GM19035 (cell line): ENCODE measurements around the gene FRMD8.
"Not testable (repeated sequence)": the region's sequence is repeated elsewhere in the genome, so short reads cannot be mapped to it uniquely, and the experiment has no call there.

ENCODE experiments used
- ATAC-seq: cut with Tn5 transposase; IDR thresholded peaks from one replicate; pipeline ENCODE4 v1.9.1; 2021; ENCODE audit not compliant: unreplicated experiment

Gene FRMD8

GRCh38 chr11:65451301-65451700, 64.9 kb downstream of the FRMD8 start:
- ATAC-seq = not testable (repeated sequence)

DNA sequence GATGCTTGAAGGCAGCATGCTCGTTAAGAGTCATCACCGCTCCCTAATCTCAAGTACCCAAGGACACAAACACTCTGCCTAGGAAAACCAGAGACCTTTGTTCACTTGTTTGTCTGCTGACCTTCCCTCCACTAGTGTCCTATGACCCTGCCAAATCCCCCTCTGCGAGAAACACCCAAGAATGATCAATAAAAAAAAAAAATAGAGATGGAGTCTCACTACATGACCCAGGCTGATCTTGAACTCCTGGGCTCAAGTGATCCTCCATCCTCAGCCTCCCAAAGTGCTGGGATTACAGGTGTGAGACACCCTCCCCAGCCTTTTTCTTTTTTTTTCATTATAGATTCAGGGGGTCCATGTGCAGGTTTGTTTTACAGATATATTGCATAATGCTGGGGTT, 65.8 kb downstream of the FRMD8 start:
- not testable (repeated sequence) for ATAC-seq

GRCh38 chr11:65452806-65453490, 66.5 kb downstream of the FRMD8 start:
- ATAC-seq = no peak

DNA sequence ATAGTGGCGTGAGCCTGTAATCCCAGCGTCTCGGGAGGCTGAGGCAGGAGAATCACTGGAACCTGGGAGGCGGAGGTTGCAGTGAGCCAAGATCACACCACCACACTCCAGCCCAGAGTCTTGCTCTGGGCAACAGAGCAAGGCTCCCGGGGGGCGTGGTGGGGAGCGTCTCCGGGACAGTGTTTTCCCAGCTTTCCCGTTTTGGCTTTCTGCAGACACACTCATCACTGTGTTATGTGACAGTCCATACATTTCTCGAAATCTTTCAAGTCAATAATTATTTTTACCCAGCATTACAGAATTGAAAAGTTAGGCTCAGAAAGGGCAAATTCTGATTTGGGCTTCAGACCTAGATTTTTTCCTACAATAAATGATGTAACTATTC, 67.9 kb downstream of the FRMD8 start:
- no peak for ATAC-seq

DNA sequence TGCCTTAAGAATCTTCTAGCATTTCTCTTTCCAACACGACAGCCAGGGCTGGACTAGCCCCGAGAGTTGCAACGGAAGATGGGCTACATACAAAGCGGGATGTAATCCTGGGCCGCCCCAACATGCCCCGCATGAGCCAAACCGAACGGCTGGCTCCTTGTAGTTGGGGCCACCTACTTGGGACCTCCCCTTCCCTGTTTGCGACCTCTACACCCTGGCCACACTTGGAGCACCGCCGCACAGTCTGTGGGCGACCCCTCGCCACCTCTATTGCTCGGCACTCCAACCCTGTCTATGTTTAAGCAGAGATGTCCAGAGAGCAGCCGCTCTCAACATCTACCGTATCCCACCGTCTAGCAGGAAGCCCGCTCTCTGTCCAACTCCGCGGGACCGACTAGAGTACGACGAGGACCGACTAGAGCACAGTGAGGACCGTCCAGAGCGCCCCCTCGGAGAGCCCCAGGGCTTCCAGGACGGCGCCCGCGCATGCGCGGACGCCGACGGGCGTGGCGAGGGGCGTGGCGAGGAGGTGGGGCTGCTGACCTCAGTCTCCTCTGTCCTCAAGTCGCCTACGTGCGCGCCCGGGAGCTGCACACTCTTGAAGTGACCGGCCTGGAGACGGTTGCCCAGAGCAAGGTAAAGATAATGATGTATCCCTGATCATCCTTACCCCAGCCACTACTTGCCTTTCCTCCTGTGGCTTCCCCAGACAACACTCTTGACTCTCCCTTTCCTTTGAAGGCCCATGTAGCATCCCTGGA, 68.4 kb downstream of the FRMD8 start:
- peak; percentile 79 for ATAC-seq

DNA sequence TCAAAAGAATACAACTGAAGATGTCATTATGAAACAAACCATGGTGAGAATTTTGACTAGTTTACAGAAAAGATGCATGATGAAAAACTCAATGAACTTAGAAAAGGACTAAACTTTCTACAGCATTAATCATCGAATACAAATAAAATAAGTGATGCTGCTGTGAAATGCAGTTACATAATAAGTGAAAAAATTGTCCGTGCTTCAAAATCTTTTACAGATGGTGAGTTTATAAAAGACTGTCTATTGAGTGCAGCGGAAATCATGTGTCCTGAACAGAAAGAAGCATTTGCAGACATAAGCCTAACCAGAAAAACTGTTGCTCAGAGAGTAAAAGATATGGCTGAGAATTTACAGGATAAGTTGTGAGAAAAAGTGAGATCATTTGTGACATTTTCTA, 70.0 kb downstream of the FRMD8 start:
- no peak for ATAC-seq

DNA sequence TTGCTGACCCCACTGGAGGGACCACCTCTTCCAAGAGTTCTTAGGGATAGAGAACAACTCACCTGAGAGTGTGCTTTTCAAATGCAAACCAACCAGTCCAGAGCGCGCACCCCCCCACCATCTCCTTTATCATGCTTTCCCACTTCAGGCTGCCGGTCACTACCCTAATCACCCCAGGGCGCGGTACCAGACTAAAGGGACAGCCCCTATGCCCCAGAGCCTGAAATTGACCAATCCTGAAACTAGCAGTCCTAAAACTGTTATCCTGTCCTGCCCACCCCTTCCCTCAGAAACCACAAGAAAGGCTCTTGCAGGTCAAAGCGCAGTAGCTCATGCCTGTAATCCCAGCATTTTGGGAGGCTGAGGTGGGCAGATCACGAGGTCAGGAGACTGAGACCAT, 73.1 kb downstream of the FRMD8 start:
- ATAC-seq = no peak
